Measurements from ENCODE around the gene TUBB. TPM values are rescaled to one million over a fixed set of nuclear protein-coding genes. Genes with fewer than 3 reads are reported as not detected.

The TUBB gene
- total and polyA plus RNA-seq, 2 of the 4 experiments (the other 2 are of a cell fraction), result 1,401 to 2,004 TPM

GRCh38 chr6:30682143-30683117, 37.7 kb upstream of the TUBB start (continued):
- TF ChIP-seq CTCF (conservative IDR thresholded peaks at IDR 0.05; ENCODE audit: low read depth, low read length) (no peak), BHLHE40 (IDR thresholded peaks at IDR 0.05; ENCODE audit: low read depth, low read length) (peak; percentile 43; the same call in 1 of the 2 replicates), MXI1 (IDR thresholded peaks at IDR 0.05; ENCODE audit: borderline replicate concordance, low read depth, low read length) (peak; percentile 47; the same call in 1 of the 2 replicates)
